Renal cortical epithelial cell (primary cell): Measurements from ENCODE around the gene ATIC. TPM values are rescaled to one million over a fixed set of nuclear protein-coding genes. Genes with fewer than 3 reads are reported as not detected.
"Not testable (repeated sequence)": the region's sequence is repeated elsewhere in the genome, so short reads cannot be mapped to it uniquely, and the experiment has no call there.

Experiments used
- DNase-seq: peaks from one replicate; pipeline ENCODE4 v3.0.0-alpha.2; 2011; ENCODE audit warnings: low read depth
- total RNA-seq: library from RNA; depleted of rRNA; stranded (reverse); fragments of >200 nt; gene quantifications from 2 replicates; pipeline ENCODE4 v1.2.3, GENCODE V29; 2014

Gene ATIC
- 32.0 and 90.1 TPM in 2 replicates for total RNA-seq

DNA sequence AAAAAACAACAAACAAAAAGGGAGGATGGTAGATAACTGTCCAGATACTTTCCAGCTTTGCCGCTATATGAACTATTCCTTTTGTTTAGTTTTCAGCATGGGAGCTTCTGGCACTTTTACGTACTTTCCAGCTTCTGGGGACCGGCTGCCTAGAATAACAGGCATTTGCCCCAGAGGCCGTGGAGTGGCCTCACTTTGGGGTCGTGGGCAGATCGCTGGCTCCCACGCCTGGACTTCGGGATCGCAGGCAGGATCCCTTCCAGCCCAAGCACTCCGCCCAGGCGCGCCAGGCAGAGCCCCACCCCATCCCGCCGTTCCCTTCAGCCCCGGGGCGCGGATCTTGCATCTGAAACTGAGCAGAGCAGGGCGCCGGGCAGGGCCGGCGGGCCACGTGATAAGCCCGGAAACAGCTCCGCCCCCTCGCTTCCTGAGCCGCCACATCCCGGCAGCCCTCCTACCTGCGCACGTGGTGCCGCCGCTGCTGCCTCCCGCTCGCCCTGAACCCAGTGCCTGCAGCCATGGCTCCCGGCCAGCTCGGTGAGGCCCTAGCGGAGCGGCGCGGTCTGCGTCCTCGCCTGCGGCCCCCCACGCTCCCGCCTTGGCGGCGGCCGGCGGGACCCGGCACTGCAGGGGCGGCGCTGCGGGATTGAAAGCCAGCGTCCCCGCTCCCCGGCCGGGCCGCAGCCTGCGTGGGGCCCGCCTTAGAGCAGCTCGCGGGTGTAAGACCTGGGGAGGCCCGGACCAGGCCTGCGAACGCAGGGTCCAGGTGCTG lies at the start of gene ATIC:
Gene ATIC (plus strand): TSS at position 435 of the 772 bp plus-strand sequence. CDS start 84 bp downstream, at position 519.
- DNase-seq = peak; percentile 87

DNA sequence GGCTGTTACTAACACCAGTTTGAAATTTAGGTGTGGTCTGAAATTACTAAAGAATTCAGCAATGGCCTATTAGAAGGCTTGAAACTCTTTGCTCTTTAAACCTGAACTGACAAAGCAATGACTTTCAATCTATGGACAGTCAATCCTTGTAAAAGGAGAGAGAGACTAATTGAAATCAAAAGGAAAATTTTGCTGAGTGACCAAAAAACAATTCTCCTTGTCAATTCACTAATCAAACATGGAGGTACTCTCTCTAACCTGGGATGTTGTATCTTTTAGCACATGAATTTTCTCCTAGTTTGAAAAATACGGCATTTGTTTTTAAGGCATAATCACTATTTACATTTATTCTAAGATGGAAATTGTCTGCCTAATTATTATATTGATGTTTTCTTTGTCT lies 49.6 kb upstream of the ATIC start:
- no peak for DNase-seq

DNA sequence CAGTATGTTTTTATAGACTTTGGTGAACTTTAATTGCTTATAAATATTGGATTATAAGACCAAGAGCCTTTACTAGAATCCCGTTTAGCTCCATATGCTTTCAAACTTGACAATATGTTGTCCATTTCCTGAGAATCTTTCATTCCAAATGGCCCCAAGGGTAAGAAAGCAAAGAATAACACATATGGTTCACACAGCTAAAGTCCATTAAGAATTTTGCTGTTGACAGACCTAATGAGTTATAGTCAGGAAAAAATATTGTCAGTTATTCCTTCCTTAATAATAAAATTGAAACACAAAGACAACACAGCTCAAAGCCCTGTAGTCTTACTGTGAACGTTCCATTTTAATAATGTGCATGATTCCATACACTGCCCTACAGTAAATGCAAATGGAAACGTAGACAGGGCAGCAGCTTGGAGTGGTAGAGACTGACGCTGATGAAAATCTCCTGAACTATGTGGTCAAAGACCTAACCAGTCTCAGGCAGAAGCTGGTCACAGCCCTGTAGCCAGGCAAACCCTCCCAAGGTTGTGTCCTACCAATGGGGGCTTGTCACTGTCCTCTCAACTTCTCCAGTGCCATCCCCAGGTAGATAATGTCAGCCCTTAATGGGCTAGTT lies 49.0 kb upstream of the ATIC start:
- no peak for DNase-seq

GRCh38 chr2:215264374-215264773 lies 47.5 kb upstream of the ATIC start:
- DNase-seq = no peak

GRCh38 chr2:215269397-215270117 lies 42.3 kb upstream of the ATIC start:
- DNase-seq = peak; percentile 74

DNA sequence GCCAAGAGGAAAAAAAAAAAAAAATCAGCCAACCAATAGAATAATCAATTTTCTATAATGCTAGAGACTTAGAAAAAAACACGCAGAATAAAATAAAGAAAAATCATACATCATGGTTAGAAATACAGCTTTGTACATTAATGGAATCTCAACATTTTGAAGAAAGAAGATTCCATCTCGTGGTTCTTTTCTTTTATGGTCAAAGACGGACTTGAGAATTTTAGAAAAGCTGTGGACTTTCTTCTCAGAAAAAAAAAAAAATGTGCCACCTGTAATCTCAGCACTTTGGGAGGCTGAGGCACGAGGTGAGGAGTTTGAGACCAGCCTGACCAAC lies 41.8 kb upstream of the ATIC start:
- DNase-seq = no peak

DNA sequence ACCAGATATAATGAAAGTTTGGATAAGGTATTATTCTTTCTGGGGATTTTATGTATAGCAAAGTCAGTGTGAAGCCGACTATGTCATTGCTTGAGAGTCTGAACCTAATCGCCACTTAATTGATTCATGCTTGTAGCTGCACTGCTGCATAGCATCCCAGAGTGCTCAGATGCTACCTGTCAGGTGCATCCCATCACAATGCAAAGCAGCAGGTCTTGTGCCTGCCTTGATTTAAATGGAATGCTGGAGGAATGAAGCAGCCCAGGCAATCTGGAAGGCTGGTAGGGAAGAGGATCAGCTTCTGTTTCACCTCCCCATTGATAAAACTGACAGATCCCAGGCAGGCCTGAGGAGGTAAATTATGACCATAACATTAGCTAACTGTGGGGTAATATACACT lies 40.4 kb upstream of the ATIC start:
- DNase-seq = no peak

GRCh38 chr2:215272918-215273317 lies 38.9 kb upstream of the ATIC start:
- no peak for DNase-seq

DNA sequence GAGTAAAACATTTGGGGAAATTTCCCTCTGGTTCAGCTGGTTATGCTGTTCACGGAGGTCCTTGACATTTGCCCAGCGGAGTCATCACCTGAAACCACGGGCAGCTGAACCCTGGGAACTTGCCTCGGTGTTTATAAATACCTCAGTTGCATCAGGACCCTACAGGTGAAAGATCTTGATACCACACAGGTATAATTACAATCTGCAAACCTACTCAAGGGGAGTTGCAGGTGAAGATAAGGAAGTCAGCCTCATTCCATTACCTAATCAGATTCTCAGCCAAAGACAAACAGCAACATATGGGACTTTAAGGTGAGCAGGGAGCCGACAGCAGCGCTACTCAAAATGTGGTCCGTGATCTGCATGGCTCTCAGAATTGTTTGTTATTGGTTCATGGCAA lies 37.0 kb upstream of the ATIC start:
- no peak for DNase-seq

- DNase-seq = no peak
Observed at GRCh38 chr2:215275824-215276223, 36.0 kb upstream of the ATIC start.

GRCh38 chr2:215277944-215278343 lies 33.9 kb upstream of the ATIC start:
- peak; percentile 14 for DNase-seq

GRCh38 chr2:215280326-215280725 lies 31.5 kb upstream of the ATIC start:
- DNase-seq = peak; percentile 33

DNA sequence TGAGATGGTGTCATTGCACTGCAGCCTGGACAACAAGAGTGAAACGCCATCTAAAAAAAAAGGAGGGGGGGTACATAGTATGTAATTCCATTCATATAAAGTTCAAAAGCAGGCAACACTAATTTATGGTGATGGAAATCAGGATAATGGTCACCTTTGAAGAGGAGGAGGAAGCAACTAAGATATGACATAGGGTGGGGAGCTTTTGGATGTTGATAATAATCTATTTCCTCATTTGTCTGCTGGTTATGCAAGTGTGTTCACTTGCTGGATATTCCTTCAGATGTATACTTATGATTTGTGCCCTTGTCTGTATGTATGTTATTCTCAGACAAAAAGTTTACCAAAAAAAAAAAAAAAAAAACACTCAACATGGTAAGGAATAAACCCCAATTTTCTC lies 28.6 kb upstream of the ATIC start:
- no peak for DNase-seq

DNA sequence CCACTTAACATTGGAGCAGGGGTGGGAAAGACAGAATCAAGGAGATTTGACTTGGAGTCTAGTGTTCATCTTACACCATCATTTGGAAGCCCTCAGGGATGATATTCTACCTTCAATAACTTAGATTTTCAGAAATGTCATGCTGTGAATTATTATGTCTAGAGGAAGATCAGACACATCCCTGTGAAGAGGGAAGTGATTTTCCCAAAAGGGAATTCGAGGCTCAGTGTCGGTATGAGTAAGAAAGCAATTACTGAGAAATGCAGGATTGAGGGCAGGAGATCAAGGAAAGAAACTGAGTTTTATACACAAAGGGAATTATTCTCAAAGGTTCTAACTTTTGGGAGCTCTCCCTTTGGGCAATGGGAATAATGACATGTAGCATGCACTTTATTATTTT lies 25.6 kb upstream of the ATIC start:
- no peak for DNase-seq

DNA sequence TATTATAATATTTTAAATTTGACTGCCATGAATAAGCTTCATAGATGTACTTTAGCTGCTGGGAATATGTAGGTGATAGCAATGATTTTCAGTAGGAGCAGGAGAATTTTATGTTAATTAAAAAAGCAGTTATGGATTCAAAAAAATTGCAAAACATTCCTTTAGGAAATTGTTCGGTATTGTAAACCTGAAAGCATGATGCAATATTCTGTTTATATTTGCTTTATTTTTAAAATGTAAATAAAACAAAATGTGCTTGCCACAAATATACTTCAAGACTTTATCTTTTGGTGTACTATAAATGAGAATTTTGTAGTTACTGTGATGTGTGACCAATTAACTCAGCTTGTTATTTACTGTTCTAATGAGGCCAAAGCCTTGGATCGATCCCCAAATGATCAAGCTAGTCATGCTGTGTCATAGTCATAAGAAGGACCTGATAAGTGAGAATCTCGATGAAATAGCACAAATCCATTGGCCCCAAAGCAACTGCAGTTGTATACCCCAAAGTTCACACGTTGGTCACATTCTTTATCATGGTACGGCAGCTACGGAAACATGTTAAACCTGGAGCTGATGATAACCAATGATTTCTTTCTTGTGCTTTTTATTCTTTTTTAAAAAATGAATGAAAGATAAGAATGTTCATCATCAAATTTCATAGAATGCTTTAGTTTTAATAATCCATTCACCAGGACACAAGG lies 23.6 kb upstream of the ATIC start:
- DNase-seq = no peak

- peak; percentile 70 for DNase-seq
Observed at GRCh38 chr2:215290980-215291599, 20.8 kb upstream of the ATIC start.

DNA sequence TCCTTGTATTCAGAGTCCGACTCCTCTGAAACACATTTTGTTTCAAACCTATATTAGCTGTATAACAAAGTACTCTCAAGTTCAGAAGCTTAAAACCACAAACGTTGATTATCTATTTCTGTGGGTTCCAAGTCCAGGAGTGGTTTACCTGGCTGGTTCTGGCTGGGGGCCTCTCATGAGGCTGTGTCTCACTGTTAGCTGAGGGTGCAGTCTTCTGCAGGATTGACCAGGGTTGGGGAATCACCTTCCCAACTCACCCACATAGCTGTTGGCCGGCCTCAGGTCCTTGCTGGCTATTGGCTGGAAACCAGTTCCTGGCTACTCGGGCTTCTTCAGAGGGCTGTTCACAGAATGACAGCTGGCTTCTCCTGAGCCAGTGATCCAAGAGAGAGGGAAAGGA lies 18.0 kb upstream of the ATIC start:
- no peak for DNase-seq

DNA sequence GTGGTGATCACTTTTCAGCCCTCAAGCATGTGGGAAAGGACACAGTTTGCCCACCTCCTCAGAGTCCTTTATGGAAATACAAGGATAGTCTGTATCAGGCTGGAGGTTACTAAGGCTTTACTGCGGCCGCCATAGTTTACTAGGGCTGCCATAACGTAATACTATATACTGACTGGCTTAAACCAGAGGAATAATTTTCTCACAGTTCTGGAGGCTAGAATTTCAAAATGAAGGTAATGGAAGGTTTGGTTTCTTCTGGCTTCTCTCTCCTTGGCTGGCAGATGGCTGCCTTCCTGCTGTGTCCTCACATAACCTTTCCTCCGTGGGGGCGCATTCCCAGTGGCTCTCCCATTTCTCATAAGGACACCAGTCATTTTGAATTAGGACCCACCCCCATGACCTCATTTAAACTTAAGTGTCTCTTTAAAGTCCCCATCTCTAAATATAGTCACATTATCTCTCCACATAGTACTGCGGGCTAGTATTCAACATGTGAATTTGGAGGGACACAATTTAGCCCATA lies 12.5 kb upstream of the ATIC start:
- DNase-seq = no peak

DNA sequence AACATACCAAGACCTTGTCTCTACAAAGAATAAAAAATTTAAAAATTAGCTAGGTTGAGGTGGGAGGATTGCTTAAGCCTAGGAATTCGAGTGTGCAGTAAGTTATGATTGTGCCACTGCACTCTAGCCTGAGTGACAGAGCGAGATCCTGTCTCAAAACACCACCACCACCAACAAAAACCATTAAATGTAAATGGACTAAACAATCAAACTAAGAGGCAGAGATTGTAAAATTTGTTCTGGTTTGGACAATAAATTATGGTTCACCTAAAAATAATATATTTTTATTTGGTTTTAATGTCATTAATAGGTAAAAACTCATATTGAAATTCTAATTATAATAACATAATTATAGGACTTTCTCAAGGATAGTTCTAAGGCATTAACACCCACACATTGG lies 9.9 kb upstream of the ATIC start:
- no peak for DNase-seq

DNA sequence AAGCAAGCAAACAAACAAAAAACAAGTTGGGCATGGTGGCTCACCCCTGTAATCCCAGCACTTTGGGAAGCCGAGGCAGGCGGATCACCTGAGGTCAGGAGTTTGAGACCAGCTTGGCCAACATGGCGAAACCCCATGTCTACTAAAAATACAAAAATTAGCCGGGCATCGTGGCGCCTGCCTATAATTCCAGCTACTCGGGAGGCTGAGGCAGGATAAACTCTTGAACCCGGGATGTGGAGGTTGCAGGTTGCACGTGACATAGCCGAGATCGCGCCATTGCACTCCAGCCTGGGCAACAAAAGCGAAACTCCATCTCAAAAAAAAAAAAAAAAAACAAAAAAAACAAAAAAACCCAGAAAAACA lies 617 bp upstream of the ATIC start:
- DNase-seq = not testable (repeated sequence)

DNA sequence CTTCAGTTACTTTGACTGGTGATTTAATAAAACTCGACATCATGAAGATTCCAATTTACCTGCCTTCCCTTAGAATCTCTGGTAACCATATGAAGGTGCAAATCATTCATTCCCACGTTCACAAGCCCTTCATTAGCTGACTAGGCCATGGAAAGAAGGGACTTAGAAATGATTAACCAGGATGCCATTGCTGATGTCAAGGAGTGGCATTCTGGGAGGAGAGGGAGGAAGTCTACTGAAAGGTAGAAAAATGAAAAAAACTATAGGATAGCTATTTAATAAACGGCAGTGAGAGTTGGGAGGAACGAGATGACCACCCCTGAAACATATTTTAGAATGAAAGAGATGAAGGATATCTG lies 1.4 kb downstream of the ATIC start:
- DNase-seq = peak; percentile 38

GRCh38 chr2:215314896-215315295 lies 3.0 kb downstream of the ATIC start:
- DNase-seq = no peak
